GM06990 (cell line): ENCODE results near the gene P2RX2.

Experiments
- DNase-seq: peaks from one replicate; pipeline ENCODE4 v3.0.0-alpha.2; 2011; ENCODE audit not compliant: insufficient read length; ENCODE audit errors: extremely low read depth
- H3K27me3 ChIP-seq: replicated peaks from 2 replicates; pipeline ENCODE4 v1.6.0; 2011; ENCODE audit warnings: low read length; ENCODE audit not compliant: control insufficient read depth, insufficient read depth
- H3K36me3 ChIP-seq: 2 replicates; pipeline ENCODE4 v1.5.1; 2011; ENCODE audit warnings: low read length; ENCODE audit not compliant: control insufficient read depth, insufficient read depth
- H3K4me3 ChIP-seq: replicated peaks from 2 replicates; pipeline ENCODE4 v1.5.1; 2011; ENCODE audit warnings: low read depth, mild to moderate bottlenecking, control low read depth, low read length
- TF ChIP-seq, protein P1 (sequence below): IDR thresholded peaks from 2 replicates; pipeline ENCODE4 v1.5.1; 2011; ENCODE audit warnings: low read length, control low read depth, mild to moderate bottlenecking, inconsistent platforms; ENCODE audit not compliant: insufficient read depth, poor library complexity, severe bottlenecking

Gene P2RX2

DNA sequence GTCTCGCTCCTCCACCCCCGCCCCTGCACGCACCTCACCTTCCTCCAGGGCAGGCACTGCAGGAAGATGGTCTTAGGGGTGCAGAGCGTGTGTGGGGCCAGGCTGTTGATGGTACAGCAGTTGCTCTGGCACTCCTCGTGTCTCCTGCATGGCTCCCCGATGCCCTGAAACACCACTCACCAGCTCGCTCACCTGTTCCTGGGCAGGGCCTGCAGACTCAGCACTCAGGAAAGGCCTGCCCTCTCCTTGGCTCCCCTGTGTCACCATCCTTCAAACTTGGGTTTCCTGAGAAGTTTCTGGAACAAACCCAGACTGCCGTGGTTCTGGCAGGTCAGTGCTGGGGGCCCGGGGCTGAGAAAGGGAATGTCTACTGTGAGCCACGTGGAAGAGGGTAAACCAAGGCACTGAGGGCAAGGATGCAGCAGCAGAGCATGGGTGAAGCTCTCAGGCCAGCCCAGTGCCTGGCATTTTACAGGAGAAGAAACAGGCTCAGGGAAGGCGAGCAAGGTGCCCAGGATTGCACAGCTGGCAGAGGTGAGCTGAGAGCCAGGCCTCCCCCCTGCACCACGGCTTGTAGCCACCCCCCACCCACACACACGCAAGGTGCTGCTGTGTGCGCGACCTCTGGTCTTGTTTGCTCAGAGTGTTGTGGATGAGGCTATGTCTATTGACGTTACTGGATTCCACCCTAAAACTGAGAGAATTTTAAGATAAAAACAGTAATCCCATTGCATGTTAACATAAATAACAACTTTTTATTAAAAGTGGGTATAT lies 13.7 kb upstream of the P2RX2 start:
- DNase-seq: no peak
- H3K36me3 ChIP-seq: no peaks in the 10 kb centered on the region
- no peak overlapping the region for H3K4me3 ChIP-seq
- TF ChIP-seq, protein P1, sequence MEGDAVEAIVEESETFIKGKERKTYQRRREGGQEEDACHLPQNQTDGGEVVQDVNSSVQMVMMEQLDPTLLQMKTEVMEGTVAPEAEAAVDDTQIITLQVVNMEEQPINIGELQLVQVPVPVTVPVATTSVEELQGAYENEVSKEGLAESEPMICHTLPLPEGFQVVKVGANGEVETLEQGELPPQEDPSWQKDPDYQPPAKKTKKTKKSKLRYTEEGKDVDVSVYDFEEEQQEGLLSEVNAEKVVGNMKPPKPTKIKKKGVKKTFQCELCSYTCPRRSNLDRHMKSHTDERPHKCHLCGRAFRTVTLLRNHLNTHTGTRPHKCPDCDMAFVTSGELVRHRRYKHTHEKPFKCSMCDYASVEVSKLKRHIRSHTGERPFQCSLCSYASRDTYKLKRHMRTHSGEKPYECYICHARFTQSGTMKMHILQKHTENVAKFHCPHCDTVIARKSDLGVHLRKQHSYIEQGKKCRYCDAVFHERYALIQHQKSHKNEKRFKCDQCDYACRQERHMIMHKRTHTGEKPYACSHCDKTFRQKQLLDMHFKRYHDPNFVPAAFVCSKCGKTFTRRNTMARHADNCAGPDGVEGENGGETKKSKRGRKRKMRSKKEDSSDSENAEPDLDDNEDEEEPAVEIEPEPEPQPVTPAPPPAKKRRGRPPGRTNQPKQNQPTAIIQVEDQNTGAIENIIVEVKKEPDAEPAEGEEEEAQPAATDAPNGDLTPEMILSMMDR: no peak
- no peaks in the 10 kb centered on the region; the same call in 1 of the 2 replicates for H3K27me3 ChIP-seq

DNA sequence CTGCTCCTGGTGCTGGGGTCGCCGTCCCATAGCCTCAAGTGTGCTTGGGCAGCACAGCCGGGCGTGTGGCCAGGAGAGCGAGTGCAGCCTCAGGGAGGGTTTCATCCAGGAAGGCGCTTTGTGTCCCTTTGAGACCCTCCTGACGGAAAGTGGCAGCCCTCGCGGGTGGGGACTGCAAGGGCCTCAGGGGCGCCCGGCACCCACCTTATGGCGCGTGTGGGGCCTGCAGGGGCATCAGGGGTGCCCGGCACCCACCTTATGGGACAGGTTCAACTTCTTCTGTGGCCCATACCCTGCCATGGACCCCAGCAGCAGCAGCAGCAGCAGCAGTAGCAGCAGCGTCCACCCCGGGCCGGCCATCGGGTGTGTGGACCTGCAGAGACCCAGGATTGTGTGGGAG lies 12.7 kb upstream of the P2RX2 start:
- no peaks in the 10 kb centered on the region; the same call in 1 of the 2 replicates for H3K27me3 ChIP-seq
- TF ChIP-seq, protein P1: no peak
- no peak overlapping the region for H3K4me3 ChIP-seq
- no peaks in the 10 kb centered on the region for H3K36me3 ChIP-seq
- no peak for DNase-seq

DNA sequence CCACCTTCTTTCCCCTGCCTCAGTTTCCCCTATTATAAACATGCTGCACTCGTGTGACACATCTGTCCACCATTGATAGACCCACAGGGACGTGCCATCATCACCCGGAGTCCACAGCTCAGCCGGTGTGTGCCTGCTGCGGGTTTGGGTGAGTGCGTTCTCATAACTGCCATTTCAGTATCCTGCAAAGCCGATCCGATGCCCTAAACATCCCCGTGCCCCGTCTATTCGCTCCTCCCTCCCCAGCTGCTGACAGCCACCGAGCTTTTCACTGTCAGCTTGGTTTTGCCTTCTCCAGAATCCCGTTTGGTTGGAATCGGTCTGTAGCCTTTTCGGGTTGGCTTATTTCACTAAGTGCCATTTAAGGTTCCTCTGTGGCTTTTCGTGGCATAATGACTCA lies 12.1 kb upstream of the P2RX2 start:
- no peak for DNase-seq
- no peaks in the 10 kb centered on the region; the same call in 1 of the 2 replicates for H3K27me3 ChIP-seq

DNA sequence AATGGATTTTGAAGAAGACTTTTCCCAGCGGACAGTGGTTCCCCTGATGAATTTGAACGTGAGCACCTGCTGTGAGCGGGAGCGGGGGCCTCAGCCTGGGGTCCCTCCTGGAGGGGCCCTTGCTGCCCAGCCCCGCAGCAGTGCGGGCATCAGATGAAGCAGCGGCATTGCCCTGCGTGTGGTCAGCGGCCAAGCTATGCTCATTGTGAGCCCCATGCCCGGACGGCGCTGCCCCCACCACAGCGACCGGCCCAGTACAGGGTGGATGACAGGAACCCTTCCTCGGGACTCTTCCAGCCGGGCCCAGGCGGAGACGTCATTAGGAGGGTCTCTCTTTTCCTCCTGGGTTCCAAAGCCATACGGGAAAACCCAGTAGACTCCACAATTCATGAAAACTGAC lies 11.6 kb upstream of the P2RX2 start:
- Histone ChIP-seq H3K4me3 (no peak overlapping the region), H3K27me3 (no peaks in the 10 kb centered on the region; the same call in 1 of the 2 replicates), H3K36me3 (no peaks in the 10 kb centered on the region)
- no peak for DNase-seq
- TF ChIP-seq, protein P1: no peak

More for the DNA sequence above, 12.1 kb upstream of the P2RX2 start:
- TF ChIP-seq, protein P1: no peak
- no peak overlapping the region for H3K4me3 ChIP-seq
- H3K36me3 ChIP-seq: no peaks in the 10 kb centered on the region

DNA sequence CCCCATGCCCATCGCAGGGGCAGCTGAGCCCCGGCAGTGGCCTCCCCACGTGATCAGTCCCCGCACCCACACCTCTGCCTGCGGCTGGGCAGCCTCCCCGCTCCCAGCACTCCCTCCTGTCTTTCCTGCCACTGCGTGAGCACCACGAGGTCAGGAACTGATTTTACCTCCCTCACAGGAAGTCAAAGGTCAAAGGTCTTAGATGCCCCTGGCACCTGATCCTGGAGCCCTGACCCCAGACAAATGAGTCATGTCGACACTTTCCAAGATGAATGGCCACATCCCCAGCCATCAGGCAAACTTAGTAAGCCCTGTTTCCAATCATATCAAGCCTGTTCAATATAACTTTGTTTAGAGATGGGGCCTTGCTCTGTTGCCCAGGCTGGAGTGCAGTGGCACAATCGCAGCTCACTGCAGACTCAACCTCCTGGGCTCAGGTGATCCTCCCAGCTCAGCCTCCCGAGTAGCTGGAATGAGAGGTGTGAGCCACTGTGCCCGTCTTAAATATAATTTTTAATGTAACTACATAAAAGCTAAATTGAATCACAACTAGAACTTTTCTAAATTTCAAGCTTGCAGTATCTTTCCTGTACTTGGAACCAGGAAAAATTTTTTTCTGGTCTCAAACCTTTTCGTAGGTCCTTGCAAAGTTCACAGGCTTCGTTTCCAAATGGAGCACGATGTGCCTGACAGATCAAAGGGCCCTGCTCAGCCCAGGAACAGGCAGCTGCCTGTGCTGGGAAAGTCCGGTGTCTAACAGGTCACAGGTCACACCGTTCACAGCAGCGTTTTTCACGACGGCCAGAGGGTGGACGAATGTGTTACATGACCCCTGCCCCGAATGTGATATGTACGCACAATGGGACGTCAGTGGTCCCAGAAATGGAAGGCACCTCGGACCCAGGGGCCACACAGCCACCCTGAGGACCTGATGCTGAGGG lies 10.1 kb upstream of the P2RX2 start:
- no peak for DNase-seq
- Histone ChIP-seq H3K27me3 (no peaks in the 10 kb centered on the region; the same call in 1 of the 2 replicates), H3K36me3 (no peaks in the 10 kb centered on the region), H3K4me3 (no peak overlapping the region)
- TF ChIP-seq, protein P1: no peak
